Activated CD8-positive, alpha-beta memory T cell treated with anti-CD3 and anti-CD28 coated beads, Interleukin-2, amount 10 ng/mL, durations not matched to agents 7 days and 5 days (primary cell): ENCODE results near the gene TMEM181. TPM values are rescaled to one million over a fixed set of nuclear protein-coding genes. Genes with fewer than 3 reads are reported as not detected.

Experiments
- ATAC-seq: fragments of 150-1000 bp; cut with Tn5 transposase; one replicate; pipeline ENCODE4 v1.10.0; 2021; ENCODE audit warnings: moderate library complexity
- CTCF ChIA-PET: fragments of 350-600 bp; sonication (Branson Sonifier 250); formaldehyde crosslinking; loops from one replicate; lab custom pipeline; 2021; ENCODE audit warnings: antibody characterized with exemption; lab: Charles Lee
- DNase-seq: peaks from one replicate; pipeline ENCODE4 v3.0.0-alpha.2; 2020
- H3K27ac Mint-ChIP-seq: one replicate; pipeline ENCODE4 v1.8.0; 2021; ENCODE audit warnings: mild to moderate bottlenecking, mixed read lengths
- H3K27me3 Mint-ChIP-seq: one replicate; pipeline ENCODE4 v1.8.0; 2021; ENCODE audit warnings: mixed read lengths
- H3K36me3 Mint-ChIP-seq: one replicate; pipeline ENCODE4 v1.8.0; 2021; ENCODE audit warnings: mild to moderate bottlenecking, mixed read lengths
- H3K4me1 Mint-ChIP-seq: one replicate; pipeline ENCODE4 v1.8.0; 2021; ENCODE audit warnings: mixed read lengths
- H3K4me3 Mint-ChIP-seq: one replicate; pipeline ENCODE4 v1.8.0; 2021; ENCODE audit warnings: mild to moderate bottlenecking, moderate library complexity, mixed read lengths
- H3K9me3 Mint-ChIP-seq: one replicate; pipeline ENCODE4 v1.8.0; 2022; ENCODE audit warnings: low read depth, mixed read lengths
- total RNA-seq, 2 experiments: library from RNA; stranded (reverse); gene quantifications; one replicate each; pipeline ENCODE4 v1.2.3, GENCODE V29; 2021

The TMEM181 gene
- total RNA-seq, 2 experiments from 2014 or later: 14.0 to 17.4 TPM

DNA sequence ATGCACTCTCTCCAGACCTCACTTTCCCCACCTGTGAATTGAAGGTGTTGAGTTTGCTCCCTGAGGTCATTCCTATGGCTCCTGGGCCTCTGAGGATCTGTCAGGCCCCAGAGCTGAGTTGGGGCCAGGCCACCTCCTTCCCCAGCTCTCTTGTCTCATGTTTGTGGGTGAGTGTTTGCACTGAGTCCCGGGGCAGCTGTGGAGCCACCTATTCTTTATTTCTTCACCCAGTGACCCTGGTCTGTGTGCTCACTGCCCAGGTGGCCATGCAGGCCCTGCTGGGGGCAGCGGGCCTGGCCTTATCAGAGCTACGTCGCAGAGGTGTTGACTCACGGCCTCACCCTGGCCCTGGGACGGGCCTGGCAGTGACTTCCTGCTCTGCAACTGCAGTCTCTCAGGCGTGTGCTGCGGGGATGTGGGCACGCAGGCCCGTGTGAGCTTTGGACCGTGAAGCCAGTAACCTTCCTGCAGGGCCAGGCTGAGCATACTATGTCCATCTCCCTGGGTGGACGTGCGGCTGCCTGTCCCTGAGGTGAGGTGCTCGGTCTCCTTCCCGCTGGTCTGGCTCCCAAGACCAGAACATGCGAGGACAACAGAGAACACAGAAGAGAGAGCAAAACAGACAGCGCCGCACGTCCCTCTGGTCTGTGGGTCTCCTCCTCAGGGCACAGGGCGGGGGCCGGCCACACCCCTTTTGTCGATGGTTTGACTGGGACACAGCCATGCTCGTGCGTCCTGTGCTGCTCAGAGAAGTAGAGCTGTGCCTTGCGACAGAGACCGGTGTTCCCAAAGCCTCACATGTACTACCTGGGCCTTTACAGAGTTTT is 12.1 kb downstream of the TMEM181 start:
- peak overlapping the region; percentile 47 for H3K27ac Mint-ChIP-seq
- no peaks in the 10 kb centered on the region for H3K27me3 Mint-ChIP-seq
- no peaks in the 10 kb centered on the region for H3K9me3 Mint-ChIP-seq
- no peak overlapping the region for H3K4me3 Mint-ChIP-seq
- peaks cover 30% of the 10 kb centered on the region for H3K36me3 Mint-ChIP-seq
- ATAC-seq (no peak), DNase-seq (no peak)
- CTCF ChIA-PET: interaction anchor here (0.6 kb wide), 1 partner anchor 10 kb away, joined by 3 read pairs; no protein-coding TSS in a partner anchor
- peaks cover 54% of the 10 kb centered on the region for H3K4me1 Mint-ChIP-seq

DNA sequence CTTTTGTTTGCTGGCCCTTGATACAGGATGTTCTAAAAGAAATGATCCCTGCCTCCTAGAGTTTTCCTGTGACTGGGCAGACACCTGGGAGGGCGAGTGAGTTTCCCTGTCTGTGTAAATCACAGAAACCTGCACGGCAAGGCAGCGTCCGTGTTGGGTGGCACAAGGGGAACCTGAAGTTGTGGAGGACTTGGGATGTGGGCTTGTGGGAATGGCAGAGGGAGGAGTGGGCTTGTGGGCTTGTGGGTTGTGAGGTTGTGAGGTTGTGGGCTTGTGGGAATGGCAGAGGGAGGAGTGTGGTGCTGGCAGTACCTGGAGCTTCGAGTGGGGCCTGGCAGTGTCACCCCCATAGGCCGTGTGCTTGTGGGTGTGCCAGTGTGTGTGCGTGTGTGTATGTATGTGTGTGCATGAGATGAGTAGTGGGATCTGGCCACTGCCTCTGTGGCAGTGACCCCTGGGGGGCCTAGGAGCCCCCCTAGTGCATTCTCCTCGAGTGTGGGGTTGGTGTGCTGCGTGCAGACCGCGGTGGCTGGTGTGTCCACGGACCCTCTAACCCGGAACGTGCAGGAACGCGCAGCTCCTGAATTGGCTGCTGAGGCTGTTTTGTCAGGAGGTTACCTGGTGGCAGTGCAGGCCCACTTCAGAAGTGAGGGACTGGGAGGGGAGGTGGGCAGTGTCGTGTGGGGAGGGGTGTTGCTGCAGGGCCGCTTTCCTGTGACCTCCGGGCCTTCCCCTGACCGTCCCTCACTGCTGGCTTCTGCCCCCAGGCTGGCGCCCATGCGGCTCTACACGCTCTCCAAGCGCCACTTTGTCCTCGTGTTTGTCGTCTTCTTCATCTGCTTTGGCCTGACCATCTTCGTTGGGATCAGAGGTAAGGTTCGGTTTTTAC is 13.0 kb downstream of the TMEM181 start:
- ATAC-seq (no peak), DNase-seq (no peak)
- CTCF ChIA-PET: no interaction called here
- Mint-ChIP-seq H3K27me3 (no peaks in the 10 kb centered on the region), H3K9me3 (no peaks in the 10 kb centered on the region), H3K27ac (peak overlapping the region; percentile 1), H3K4me3 (no peak overlapping the region), H3K4me1 (peaks cover 50% of the 10 kb centered on the region), H3K36me3 (peaks cover 37% of the 10 kb centered on the region)

DNA sequence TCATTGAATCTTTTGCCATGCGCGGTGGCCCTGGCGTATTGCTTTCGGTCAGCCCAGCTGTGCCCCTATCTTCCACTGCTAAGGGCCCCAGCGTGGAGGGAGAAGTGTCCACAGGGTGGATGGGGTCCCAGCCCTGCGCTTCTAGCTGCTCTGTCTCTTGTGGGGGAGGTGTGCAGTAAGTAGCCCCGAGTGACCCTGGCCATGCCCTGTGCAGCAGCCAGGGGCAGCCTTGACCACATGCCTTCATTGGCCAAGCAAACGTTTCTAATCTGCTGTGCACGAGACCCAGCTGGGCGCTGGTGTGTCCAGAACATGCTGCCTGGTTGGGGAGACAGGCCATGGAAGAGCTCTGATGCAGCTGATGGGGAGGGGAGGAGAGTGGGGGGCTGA is 13.6 kb downstream of the TMEM181 start:
- Mint-ChIP-seq H3K27ac (no peak overlapping the region), H3K9me3 (no peaks in the 10 kb centered on the region), H3K27me3 (no peaks in the 10 kb centered on the region), H3K36me3 (peaks cover 39% of the 10 kb centered on the region), H3K4me1 (peaks cover 46% of the 10 kb centered on the region), H3K4me3 (no peak overlapping the region)
- DNase-seq (no peak), ATAC-seq (no peak)
- CTCF ChIA-PET: no interaction called here

DNA sequence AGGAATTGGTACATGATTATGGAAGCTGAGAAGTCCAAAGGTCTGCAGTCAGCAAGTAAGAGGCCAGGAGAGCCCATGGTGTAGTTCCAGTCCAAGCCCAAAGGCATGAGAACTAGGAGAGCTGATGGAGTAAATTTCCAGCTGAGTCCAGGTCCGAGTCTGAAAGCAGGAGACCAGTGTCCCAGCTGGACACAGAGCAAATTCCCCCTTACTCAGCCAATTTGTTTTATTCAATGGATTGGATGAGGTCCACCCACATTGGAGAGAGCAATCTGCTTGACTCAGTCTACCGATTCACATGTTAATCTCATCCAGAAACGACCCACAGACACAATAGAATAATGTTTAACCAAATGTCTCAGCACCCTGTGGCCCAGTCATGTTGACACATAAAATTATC is 14.9 kb downstream of the TMEM181 start:
- Mint-ChIP-seq H3K4me3 (no peak overlapping the region), H3K27ac (peak overlapping the region; percentile 5), H3K27me3 (no peaks in the 10 kb centered on the region), H3K4me1 (peaks cover 42% of the 10 kb centered on the region), H3K9me3 (no peaks in the 10 kb centered on the region), H3K36me3 (peaks cover 43% of the 10 kb centered on the region)
- no peak for DNase-seq
- no peak for ATAC-seq
- CTCF ChIA-PET: no interaction called here

DNA sequence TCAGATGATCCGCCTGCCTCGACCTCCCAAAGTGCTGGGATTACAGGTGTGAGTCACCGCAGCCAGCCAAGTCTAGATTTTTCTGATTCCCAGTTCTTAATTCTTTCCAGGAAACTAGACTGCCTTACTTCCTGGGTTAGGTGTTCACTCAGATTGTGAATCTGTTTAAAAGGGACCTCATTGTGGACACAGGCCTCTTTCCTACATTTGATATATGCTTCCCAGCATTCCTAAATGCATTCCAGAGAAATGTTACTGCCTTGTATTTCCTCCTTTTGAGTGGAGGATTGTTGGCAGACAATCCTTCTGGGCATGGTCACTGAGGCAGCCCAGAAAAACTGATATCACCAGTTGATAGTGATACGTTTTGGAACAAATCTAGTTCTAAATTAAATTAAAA is 15.7 kb downstream of the TMEM181 start:
- H3K27ac Mint-ChIP-seq: no peak overlapping the region
- peaks cover 42% of the 10 kb centered on the region for H3K36me3 Mint-ChIP-seq
- DNase-seq: no peak
- H3K4me3 Mint-ChIP-seq: no peak overlapping the region
- H3K4me1 Mint-ChIP-seq: peaks cover 40% of the 10 kb centered on the region
- CTCF ChIA-PET: no interaction called here
- no peaks in the 10 kb centered on the region for H3K27me3 Mint-ChIP-seq
- H3K9me3 Mint-ChIP-seq: no peaks in the 10 kb centered on the region
- ATAC-seq: no peak

DNA sequence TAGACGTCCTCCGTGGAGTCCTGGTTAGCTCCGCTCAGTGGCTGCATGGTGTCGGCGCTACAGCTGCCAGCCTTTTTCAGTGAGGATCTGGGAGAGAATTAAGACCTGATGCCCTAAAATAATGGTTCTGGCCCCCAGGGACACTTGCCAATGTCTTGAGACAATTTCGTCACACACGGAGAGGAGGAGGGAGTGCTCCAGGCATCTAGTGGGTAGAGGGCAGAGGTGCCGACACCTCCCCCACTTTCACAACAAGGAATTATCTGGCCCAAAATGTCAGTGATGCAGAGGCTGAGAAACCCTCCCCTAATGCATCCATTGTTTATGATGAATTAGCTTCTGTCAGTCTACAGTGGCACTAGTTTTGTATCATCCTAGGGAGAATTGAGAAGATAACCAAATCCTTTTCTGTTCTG is 24.4 kb downstream of the TMEM181 start:
- Mint-ChIP-seq H3K4me1 (peaks cover 1% of the 10 kb centered on the region), H3K36me3 (peaks cover 51% of the 10 kb centered on the region), H3K27ac (no peak overlapping the region), H3K27me3 (no peaks in the 10 kb centered on the region), H3K4me3 (no peak overlapping the region), H3K9me3 (no peaks in the 10 kb centered on the region)
- no peak for DNase-seq
- CTCF ChIA-PET: no interaction called here
- ATAC-seq: no peak

DNA sequence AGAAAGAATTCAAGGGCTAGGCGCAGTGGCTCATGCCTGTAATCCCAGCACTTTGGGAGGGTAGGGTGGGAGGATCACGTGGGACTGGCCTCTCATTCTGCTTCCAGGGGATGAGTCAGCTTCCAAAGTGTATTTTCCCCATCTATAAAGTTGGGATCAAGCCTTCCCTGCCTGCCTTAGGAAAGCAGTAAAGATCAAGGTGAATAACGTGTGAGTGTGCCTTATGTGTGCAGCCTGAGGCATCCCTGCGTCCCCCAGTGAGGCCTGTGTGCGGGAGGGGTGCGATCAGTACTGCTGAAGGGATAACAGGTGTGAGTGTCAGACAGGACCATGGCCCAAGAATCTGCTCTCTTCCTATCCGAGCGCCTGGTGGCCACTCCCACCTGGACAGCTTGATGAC is 26.8 kb downstream of the TMEM181 start:
- H3K27ac Mint-ChIP-seq: no peak overlapping the region
- H3K4me1 Mint-ChIP-seq: no peaks in the 10 kb centered on the region
- no peak for DNase-seq
- no peak overlapping the region for H3K4me3 Mint-ChIP-seq
- H3K9me3 Mint-ChIP-seq: no peaks in the 10 kb centered on the region
- CTCF ChIA-PET: no interaction called here
- peaks cover 62% of the 10 kb centered on the region for H3K36me3 Mint-ChIP-seq
- ATAC-seq: no peak
- H3K27me3 Mint-ChIP-seq: no peaks in the 10 kb centered on the region

DNA sequence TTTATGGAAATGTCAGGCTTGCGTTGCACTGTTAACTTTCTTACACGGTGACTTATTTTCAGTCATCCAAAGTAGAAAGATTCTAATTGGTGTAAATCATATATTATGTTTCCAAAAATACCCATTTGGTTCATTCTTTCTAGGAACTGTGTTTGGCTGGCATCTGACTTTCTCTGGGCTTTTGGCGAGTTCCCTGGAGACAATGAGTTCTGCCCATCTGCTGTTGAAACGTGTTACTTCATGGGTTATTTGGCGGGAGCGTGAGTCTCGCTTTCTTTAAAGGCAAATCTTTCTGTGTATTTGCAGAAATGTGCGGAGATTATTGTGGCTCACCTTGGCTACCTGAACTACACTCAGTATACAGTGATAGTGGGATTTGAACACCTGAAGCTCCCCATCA is 29.5 kb downstream of the TMEM181 start:
- CTCF ChIA-PET: interaction anchor here (0.9 to 1.1 kb wide), 2 partner anchors 368 to 376 kb away, joined by 3 to 4 read pairs; no protein-coding TSS in a partner anchor
- Mint-ChIP-seq H3K27me3 (no peaks in the 10 kb centered on the region), H3K4me3 (no peak overlapping the region), H3K9me3 (no peaks in the 10 kb centered on the region), H3K36me3 (peaks cover 61% of the 10 kb centered on the region), H3K4me1 (no peaks in the 10 kb centered on the region), H3K27ac (no peak overlapping the region)
- ATAC-seq (no peak), DNase-seq (no peak)

DNA sequence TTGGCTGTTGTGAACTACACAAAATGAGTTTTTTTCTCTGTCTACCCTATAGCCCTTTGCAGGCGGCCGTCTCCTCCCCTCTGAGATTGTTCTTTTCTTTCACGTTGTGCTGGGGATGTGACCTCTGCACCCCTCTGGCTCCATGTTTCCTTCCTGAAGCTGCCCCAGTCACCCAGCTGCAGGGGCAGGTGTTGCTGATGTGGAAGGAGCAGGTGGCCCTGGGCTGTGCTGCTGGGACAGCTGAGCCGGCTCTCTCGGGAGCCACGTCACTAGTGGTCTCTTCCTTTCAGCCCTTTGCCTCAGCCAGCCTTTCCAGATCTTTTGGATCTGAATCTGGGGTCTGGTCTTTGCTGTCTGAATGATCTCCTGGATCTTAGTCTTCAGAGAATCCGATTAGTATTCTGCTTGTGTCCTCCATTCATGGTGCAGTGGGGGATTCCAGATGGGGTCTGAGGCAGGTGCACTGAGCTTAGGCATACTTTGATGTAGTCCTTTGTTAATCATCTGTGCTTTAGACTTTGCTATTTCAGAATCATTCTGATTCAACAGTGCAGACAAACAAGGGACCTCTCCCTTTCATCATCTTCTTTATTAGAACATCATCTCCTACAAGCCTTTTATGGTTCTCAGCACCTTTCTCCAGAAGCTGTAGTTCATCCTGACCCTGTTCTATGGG is 31.4 kb downstream of the TMEM181 start:
- Mint-ChIP-seq H3K36me3 (peaks cover 49% of the 10 kb centered on the region), H3K4me1 (no peaks in the 10 kb centered on the region), H3K27me3 (no peaks in the 10 kb centered on the region), H3K27ac (peak overlapping the region; percentile 4), H3K4me3 (no peak overlapping the region), H3K9me3 (no peaks in the 10 kb centered on the region)
- DNase-seq: no peak
- CTCF ChIA-PET: no interaction called here
- ATAC-seq: no peak

DNA sequence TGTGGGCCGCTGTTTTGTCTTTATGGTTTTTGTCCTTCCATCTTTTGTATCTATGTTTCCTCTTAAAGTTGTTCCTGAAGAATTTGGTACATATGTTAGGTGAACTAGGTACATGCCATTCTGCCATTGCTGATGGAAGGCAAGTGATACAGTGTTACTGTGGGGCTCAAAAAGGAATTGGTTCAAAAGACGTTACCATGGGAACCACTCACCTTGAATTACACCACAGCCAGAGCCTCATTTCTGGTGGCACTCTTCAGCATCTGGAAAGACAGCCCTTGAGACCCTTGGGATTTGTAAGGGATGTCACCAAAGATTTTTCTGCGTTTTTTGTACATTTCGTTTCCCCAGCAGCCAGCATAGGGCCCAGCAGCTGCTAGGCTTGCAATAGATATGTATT is 31.9 kb downstream of the TMEM181 start:
- CTCF ChIA-PET: interaction anchor here (1.4 kb wide), 1 partner anchor 371 kb away, joined by 4 read pairs; no protein-coding TSS in a partner anchor
- no peak for DNase-seq
- H3K27me3 Mint-ChIP-seq: no peaks in the 10 kb centered on the region
- no peak overlapping the region for H3K4me3 Mint-ChIP-seq
- no peaks in the 10 kb centered on the region for H3K4me1 Mint-ChIP-seq
- no peaks in the 10 kb centered on the region for H3K9me3 Mint-ChIP-seq
- no peak for ATAC-seq
- H3K27ac Mint-ChIP-seq: no peak overlapping the region
- H3K36me3 Mint-ChIP-seq: peaks cover 46% of the 10 kb centered on the region

DNA sequence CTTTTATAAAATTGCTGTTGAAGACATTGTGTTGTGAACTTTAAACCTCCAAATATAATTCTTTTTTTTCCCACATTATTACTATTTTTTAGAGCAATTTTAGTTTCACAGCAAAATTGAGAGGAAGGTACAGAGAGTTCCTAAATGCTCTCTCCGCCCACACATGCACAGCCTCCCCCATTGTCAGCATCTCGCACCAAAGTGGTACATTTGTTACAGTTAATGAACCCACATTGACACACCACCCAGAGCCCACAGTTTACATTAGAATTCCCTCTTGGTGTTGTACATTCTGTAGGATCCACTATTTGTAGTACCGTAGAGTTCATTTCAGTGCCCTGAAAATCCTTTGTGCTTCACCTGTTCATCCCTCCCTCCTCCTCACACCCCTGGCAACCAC is 33.8 kb downstream of the TMEM181 start:
- ATAC-seq (no peak), DNase-seq (no peak)
- CTCF ChIA-PET: no interaction called here
- no peaks in the 10 kb centered on the region for H3K9me3 Mint-ChIP-seq
- H3K27me3 Mint-ChIP-seq: no peaks in the 10 kb centered on the region
- no peak overlapping the region for H3K27ac Mint-ChIP-seq
- peaks cover 41% of the 10 kb centered on the region for H3K36me3 Mint-ChIP-seq
- no peaks in the 10 kb centered on the region for H3K4me1 Mint-ChIP-seq
- no peak overlapping the region for H3K4me3 Mint-ChIP-seq

DNA sequence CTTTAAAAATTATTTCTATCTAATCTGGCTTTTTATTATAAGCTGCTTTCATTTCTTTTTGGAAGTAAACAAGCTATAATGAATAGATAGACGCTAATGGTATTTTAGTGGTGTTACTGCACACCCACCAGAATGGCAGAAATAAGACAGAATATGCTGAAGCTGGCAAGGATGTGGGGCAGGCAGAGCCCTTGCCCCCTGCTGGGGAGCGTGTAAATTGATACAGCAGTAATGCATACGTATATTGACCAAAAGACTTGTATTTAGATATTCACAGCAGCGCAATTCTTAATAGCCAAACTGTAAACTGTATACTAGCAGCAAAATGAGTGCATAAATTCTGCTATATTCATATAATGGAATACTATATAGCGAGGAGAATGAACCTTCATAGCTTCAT is 35.3 kb downstream of the TMEM181 start:
- Mint-ChIP-seq H3K27ac (no peak overlapping the region), H3K36me3 (peaks cover 38% of the 10 kb centered on the region), H3K4me3 (no peak overlapping the region), H3K4me1 (no peaks in the 10 kb centered on the region), H3K27me3 (no peaks in the 10 kb centered on the region), H3K9me3 (no peaks in the 10 kb centered on the region)
- DNase-seq: no peak
- no peak for ATAC-seq
- CTCF ChIA-PET: interaction anchor here (0.9 to 1.7 kb wide), 10 partner anchors 10 to 522 kb away, joined by 3 to 4 read pairs (median 3); no protein-coding TSS in a partner anchor

DNA sequence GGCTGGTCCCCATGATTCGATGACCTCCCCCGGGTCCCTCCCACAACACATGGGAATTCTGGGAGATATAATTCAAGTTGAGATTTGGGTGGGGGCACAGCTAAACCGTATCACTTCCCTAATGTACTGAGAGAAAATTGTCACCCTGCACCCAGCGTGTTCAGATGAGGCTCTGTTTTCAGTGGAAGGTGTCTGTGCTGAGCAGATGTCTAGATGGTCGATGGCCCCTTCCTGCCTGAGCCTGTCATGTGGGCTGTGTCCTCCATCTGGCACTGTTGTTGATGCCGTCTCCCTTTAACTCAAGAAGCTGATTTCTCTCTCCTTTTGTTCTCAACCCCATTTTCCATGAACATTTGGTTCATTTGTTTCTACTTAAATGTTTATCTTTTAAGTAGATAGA is 37.0 kb downstream of the TMEM181 start:
- H3K27ac Mint-ChIP-seq: no peak overlapping the region
- no peaks in the 10 kb centered on the region for H3K4me1 Mint-ChIP-seq
- no peaks in the 10 kb centered on the region for H3K9me3 Mint-ChIP-seq
- H3K27me3 Mint-ChIP-seq: no peaks in the 10 kb centered on the region
- CTCF ChIA-PET: interaction anchor here (1.2 kb wide), 1 partner anchor 44 kb away, joined by 3 read pairs; no protein-coding TSS in a partner anchor
- peaks cover 27% of the 10 kb centered on the region for H3K36me3 Mint-ChIP-seq
- H3K4me3 Mint-ChIP-seq: no peak overlapping the region
- DNase-seq (no peak), ATAC-seq (no peak)
